OCI-LY7 (cell line): ENCODE results near the gene PLXNA4. TPM values are rescaled to one million over a fixed set of nuclear protein-coding genes. Genes with fewer than 3 reads are reported as not detected.

Source experiments
- BruUV-seq: library from RNA; stranded (reverse); fragments of 400-500 nt; replicated peaks from 2 replicates; lab custom pipeline; 2021; lab: Mats Ljungman, UMichigan
- CTCF ChIA-PET: fragments of 300-600 bp; sonication (Branson Sonifier 250); formaldehyde crosslinking; loops from one replicate; lab custom pipeline; 2022; ENCODE audit warnings: antibody characterized with exemption; ENCODE audit not compliant: unreplicated experiment; lab: Charles Lee
- POLR2A ChIA-PET: fragments of 300-600 bp; sonication (Branson Sonifier 250); formaldehyde crosslinking; loops from one replicate; lab custom pipeline; 2022; ENCODE audit warnings: antibody characterized with exemption; lab: Charles Lee
- DNase-seq: peaks from one replicate; pipeline ENCODE4 v3.0.0-alpha.2; 2015; ENCODE audit warnings: low spot score
- H2AFZ ChIP-seq: fragments of 200-600 bp; sonication (generic), shearing (Covaris generic); 2 replicates; pipeline ENCODE4 v1.6.1; 2014; ENCODE audit warnings: mild to moderate bottlenecking, antibody characterized with exemption, low read length, moderate library complexity
- H3K27ac ChIP-seq: fragments of 200-600 bp; sonication (generic); 2 replicates; pipeline ENCODE4 v1.5.1; 2014; ENCODE audit warnings: mixed run types, low read depth, mild to moderate bottlenecking, moderate library complexity, low read length, inconsistent platforms; ENCODE audit not compliant: poor library complexity, severe bottlenecking
- H3K36me3 ChIP-seq: fragments of 200-600 bp; sonication (generic); 2 replicates; pipeline ENCODE4 v1.6.1; 2014; ENCODE audit warnings: mild to moderate bottlenecking, antibody characterized with exemption, low read length, moderate library complexity, mixed read lengths; ENCODE audit not compliant: insufficient read depth
- H3K4me1 ChIP-seq: fragments of 200-600 bp; sonication (generic); 2 replicates; pipeline ENCODE4 v1.5.1; 2014; ENCODE audit warnings: mild to moderate bottlenecking, low read length; ENCODE audit not compliant: insufficient read depth, poor library complexity, severe bottlenecking
- H3K4me2 ChIP-seq: fragments of 200-600 bp; sonication (generic); 2 replicates; pipeline ENCODE4 v1.6.1; 2014; ENCODE audit warnings: mild to moderate bottlenecking, low read length
- H3K4me3 ChIP-seq: fragments of 200-600 bp; sonication (generic); 2 replicates; pipeline ENCODE4 v1.5.1; 2014; ENCODE audit warnings: mild to moderate bottlenecking, low read depth, low read length; ENCODE audit not compliant: poor library complexity, severe bottlenecking
- H3K79me2 ChIP-seq: fragments of 200-600 bp; sonication (generic); 2 replicates; pipeline ENCODE4 v1.6.1; 2016; ENCODE audit warnings: low read depth, mild to moderate bottlenecking, low read length, moderate library complexity, mixed read lengths; ENCODE audit not compliant: insufficient read depth
- H3K9me2 ChIP-seq: fragments of 200-600 bp; sonication (generic); 2 replicates; pipeline ENCODE4 v1.6.1; 2016; ENCODE audit warnings: mild to moderate bottlenecking, low read length, mixed read lengths; ENCODE audit not compliant: insufficient read depth
- H3K9me3 ChIP-seq: fragments of 200-600 bp; sonication (generic); 2 replicates; pipeline ENCODE4 v1.6.1; 2014; ENCODE audit warnings: mild to moderate bottlenecking, mixed run types, low read length, mixed read lengths
- H4K20me1 ChIP-seq: fragments of 200-600 bp; sonication (generic); 2 replicates; pipeline ENCODE4 v1.6.1; 2014; ENCODE audit warnings: mild to moderate bottlenecking, antibody characterized with exemption, low read length, moderate library complexity, mixed read lengths; ENCODE audit not compliant: insufficient read depth
- CTCF ChIP-seq: fragments of 200-600 bp; sonication (generic); conservative IDR thresholded peaks from 2 replicates; pipeline ENCODE4 v1.5.1; 2014; ENCODE audit warnings: mild to moderate bottlenecking, antibody characterized with exemption, low read length, moderate library complexity, mixed read lengths
- EZH2phosphoT487 ChIP-seq: fragments of 200-600 bp; sonication (generic); IDR thresholded peaks from 2 replicates; pipeline ENCODE4 v1.6.1; 2018; ENCODE audit warnings: low read depth, borderline replicate concordance, mild to moderate bottlenecking, mixed run types, antibody characterized with exemption, low read length, moderate library complexity, mixed read lengths
- intact Hi-C: fragments of 100-400 bp; cut with micrococcal nuclease; formaldehyde crosslinking; loops from one replicate; pipeline ENCODE4 v1.10.0; 2022; ENCODE audit not compliant: unreplicated experiment
- total RNA-seq, 2 experiments: library from RNA; depleted of rRNA in 1 of 2; stranded (reverse); fragments of >200 nt in 1 of 2; shearing (Covaris generic) in 1 of 2; gene quantifications; 2 replicates each; pipeline ENCODE4 v1.2.3, GENCODE V29; 2014 to 2022

Gene PLXNA4
- total RNA-seq, 2 experiments from 2014 or later: not detected

- intact Hi-C loops: loop anchor here (10.0 kb wide), 1 partner anchor 162 kb away; no protein-coding TSS in a partner anchor
- Histone ChIP-seq H2AFZ (no peak overlapping the region), H3K36me3 (no peaks in the 10 kb centered on the region), H3K79me2 (no peaks in the 10 kb centered on the region), H3K27ac (no peak overlapping the region), H3K4me1 (no peaks in the 10 kb centered on the region), H4K20me1 (no peaks in the 10 kb centered on the region), H3K9me2 (no peaks in the 10 kb centered on the region), H3K4me2 (no peak overlapping the region), H3K9me3 (no peaks in the 10 kb centered on the region), H3K4me3 (no peak overlapping the region)
- DNase-seq: no peak
- CTCF ChIA-PET: no interaction called here
- no peak for TF ChIP-seq EZH2phosphoT487
- no peak for TF ChIP-seq CTCF
- BruUV-seq: no TSS peak
- POLR2A ChIA-PET: interaction anchor here (0.6 kb wide), 1 partner anchor 116 kb away, joined by 3 read pairs; no protein-coding TSS in a partner anchor
These were observed 99.7 kb downstream of the PLXNA4 start for GRCh38 chr7:132476541-132476940.

- Histone ChIP-seq H3K4me1 (no peaks in the 10 kb centered on the region), H3K9me3 (no peaks in the 10 kb centered on the region), H3K79me2 (no peaks in the 10 kb centered on the region), H3K9me2 (no peaks in the 10 kb centered on the region), H4K20me1 (no peaks in the 10 kb centered on the region), H3K4me3 (no peak overlapping the region), H2AFZ (no peak overlapping the region), H3K4me2 (no peak overlapping the region), H3K27ac (no peak overlapping the region), H3K36me3 (no peaks in the 10 kb centered on the region)
- no TSS peak for BruUV-seq
- intact Hi-C loops: loop anchor here (10.0 kb wide), 1 partner anchor 161 kb away; no protein-coding TSS in a partner anchor
- ChIA-PET POLR2A (interaction anchor here (0.5 kb wide), 1 partner anchor 38 kb away, joined by 4 read pairs; no protein-coding TSS in a partner anchor), CTCF (no interaction called here)
- TF ChIP-seq CTCF (no peak), EZH2phosphoT487 (no peak)
- DNase-seq: no peak
These were observed 100.6 kb downstream of the PLXNA4 start for GRCh38 chr7:132475669-132476116.

- no peaks in the 10 kb centered on the region for H3K9me2 ChIP-seq
- no TSS peak for BruUV-seq
- TF ChIP-seq EZH2phosphoT487: no peak
- no peak for TF ChIP-seq CTCF
- no peak overlapping the region for H3K4me3 ChIP-seq
- intact Hi-C loops: loop anchor here (10.0 kb wide), 1 partner anchor 160 kb away; no protein-coding TSS in a partner anchor
- H3K4me2 ChIP-seq: no peak overlapping the region
- no peaks in the 10 kb centered on the region for H3K79me2 ChIP-seq
- ChIA-PET POLR2A (no interaction called here), CTCF (no interaction called here)
- no peak overlapping the region for H2AFZ ChIP-seq
- no peaks in the 10 kb centered on the region for H4K20me1 ChIP-seq
- no peaks in the 10 kb centered on the region for H3K36me3 ChIP-seq
- no peaks in the 10 kb centered on the region for H3K4me1 ChIP-seq
- DNase-seq: no peak
- H3K27ac ChIP-seq: no peak overlapping the region
- H3K9me3 ChIP-seq: no peaks in the 10 kb centered on the region
These were observed 101.1 kb downstream of the PLXNA4 start for GRCh38 chr7:132475037-132475668.
